GM19351 (cell line): Measurements from ENCODE around the gene SPON1.
"Not testable (repeated sequence)": the region's sequence is repeated elsewhere in the genome, so short reads cannot be mapped to it uniquely, and the experiment has no call there.

Experiments used
- ATAC-seq: cut with Tn5 transposase; IDR thresholded peaks from one replicate; pipeline ENCODE4 v1.9.1; 2021; ENCODE audit warnings: mild to moderate bottlenecking, moderate library complexity; ENCODE audit not compliant: unreplicated experiment

The SPON1 gene

GRCh38 chr11:14075118-14076078 lies 112.9 kb downstream of the SPON1 start:
- peak; percentile 49 for ATAC-seq

DNA sequence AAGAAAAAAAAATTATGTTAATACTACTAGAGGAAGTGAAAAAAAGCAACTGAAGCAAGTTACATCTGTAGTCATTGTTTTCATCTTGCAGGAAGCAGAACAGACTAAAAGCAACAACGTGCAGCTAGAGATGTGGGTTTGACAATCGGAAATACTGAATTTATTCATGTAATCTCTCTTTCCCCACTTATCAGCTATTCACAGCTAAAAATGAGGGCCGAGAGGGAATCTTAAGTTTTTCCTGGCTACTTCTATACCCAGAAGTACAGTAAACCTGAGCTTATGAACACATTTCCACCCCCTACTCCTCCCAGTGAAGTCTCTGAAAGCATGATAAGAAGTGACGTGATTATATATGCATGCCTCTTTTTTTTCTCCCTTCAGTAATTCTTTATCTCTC lies 116.5 kb downstream of the SPON1 start:
- ATAC-seq = no peak

- no peak for ATAC-seq
Observed at GRCh38 chr11:14079797-14080196, 117.3 kb downstream of the SPON1 start.

DNA sequence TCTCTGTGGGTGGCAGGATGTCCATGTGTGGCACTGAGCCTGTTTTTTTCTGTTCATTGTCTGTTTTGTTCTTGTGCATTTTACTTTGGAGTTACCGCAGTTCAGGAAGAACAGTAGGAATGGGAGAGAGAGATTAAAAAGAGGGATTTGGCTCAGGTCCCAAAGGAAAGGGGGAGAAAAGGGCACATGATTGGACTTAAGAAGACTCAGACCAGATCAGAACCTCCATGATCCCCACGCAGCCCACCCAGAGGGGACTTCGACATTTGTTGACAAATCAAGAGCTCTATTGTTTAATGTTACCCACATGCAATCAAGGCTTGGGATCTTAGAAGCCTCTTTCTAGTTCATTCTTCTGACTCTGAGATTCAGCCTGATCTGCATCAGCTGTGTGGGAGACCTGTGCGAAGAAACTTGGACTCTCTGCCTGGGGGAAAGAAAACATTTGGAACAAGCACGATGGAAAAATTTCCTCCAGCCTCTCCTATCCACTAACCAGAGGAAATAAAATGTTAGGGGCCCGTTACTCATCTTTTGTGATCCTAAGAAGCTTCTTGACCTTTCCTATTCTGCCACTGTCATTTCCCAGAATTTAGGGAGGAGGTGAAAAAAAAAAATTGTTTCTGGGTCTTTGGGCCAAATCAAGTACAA lies 119.2 kb downstream of the SPON1 start:
- ATAC-seq = no peak

- ATAC-seq = no peak
Observed at GRCh38 chr11:14082338-14082737, 119.8 kb downstream of the SPON1 start.

- not testable (repeated sequence) for ATAC-seq
Observed at GRCh38 chr11:14088861-14089260, 126.3 kb downstream of the SPON1 start.

- ATAC-seq = no peak
Observed at GRCh38 chr11:14089690-14090462, 127.4 kb downstream of the SPON1 start.

- ATAC-seq = not testable (repeated sequence)
Observed at GRCh38 chr11:14090631-14091030, 128.1 kb downstream of the SPON1 start.

DNA sequence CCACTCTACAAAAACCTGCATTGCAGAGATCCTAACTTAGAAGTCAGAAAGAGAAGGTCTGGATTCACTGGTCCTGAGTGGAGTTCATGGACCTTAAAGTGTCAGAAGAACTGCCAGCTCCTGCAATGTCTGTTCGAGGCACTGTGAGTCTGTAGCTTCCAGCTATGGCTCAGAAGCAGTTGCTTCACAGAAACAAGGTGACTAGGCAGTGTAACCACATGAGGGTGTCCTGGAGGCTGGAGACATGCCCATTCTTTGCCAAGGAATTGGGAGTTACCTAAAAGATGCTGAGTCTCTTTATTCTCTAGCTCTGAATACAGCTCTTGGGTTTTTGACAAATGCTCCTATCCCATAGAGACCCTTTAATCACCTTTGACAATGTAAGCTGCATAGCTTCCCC lies 130.5 kb downstream of the SPON1 start:
- no peak for ATAC-seq

- ATAC-seq = no peak
Observed at GRCh38 chr11:14094481-14095037, 132.0 kb downstream of the SPON1 start.

- ATAC-seq = no peak
Observed at GRCh38 chr11:14095882-14096281, 133.4 kb downstream of the SPON1 start.

DNA sequence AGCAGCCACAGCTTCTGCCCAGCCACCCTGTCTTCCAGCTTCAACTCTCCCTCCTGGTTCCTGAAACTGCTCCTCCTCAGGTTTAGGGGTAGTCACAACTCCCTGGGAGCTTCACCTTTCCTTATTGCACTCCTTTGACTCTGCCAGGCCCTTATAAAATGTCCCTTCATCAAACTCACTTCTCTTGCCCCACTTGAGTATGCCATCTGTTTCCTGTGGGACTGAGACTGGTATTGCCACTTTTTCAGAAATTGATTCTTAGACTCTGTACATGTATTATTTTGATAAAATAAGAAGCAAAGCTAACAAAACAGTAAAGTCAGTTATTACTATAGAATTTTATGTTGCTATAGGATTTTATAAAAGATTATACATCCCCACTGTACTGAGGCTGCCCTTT lies 134.1 kb downstream of the SPON1 start:
- ATAC-seq = no peak

GRCh38 chr11:14101388-14101787 lies 138.9 kb downstream of the SPON1 start:
- ATAC-seq = no peak

GRCh38 chr11:14102766-14103165 lies 140.2 kb downstream of the SPON1 start:
- no peak for ATAC-seq

GRCh38 chr11:14105446-14105845 lies 142.9 kb downstream of the SPON1 start:
- ATAC-seq = no peak

DNA sequence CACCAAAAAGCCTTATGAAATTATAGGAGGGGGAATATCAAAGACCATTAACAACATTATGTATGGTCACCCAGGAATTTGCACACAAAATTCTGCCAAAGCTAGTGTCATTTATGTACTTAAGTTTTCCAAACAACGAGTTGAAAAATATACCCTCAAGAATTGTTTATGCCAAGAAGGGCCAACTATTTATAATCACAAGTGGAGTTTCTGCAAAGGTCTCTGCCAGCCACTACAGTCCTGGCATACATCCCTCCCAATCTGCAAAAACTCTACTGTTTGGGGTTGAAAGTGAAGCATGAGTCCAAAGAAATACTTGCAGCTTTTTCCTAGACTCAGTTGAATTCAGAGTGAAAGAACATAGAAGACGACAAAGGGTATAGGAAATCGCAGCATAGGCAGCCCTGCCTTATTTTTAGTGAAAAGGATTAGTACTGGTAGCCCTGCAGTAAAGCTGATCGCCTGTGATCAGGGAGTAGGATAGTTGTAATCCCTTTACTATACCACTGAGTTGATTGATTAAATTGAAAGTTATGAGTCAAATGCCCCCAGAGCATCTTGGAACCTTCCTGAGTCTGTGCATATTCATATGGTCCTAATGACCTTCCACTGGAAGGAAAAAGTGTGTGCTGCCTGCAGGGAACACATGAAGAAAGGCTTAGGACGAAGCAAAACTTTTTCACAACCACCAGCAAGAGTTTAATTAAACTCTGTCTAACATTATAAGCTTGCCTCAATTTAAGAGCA lies 144.0 kb downstream of the SPON1 start:
- no peak for ATAC-seq

GRCh38 chr11:14107050-14107430 lies 144.5 kb downstream of the SPON1 start:
- no peak for ATAC-seq

DNA sequence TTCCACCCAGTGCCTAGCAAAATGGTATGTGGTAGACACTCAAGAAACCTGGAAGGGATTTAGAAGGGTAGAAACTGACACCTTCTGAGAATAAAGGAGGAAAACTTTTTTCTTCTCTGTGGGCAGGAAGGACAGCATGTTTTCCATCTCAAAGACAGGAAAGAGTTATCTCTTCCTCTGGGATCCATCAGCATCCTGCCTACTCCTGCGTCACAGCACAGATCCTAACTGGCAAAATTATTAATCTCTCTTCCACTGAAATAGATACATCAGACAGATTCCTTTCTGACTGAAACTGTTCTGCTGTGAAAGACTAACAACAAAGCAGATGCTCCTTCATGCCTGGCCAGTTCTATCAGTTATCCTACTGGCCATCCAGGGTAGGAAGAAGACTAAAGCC lies 147.2 kb downstream of the SPON1 start:
- ATAC-seq = no peak

DNA sequence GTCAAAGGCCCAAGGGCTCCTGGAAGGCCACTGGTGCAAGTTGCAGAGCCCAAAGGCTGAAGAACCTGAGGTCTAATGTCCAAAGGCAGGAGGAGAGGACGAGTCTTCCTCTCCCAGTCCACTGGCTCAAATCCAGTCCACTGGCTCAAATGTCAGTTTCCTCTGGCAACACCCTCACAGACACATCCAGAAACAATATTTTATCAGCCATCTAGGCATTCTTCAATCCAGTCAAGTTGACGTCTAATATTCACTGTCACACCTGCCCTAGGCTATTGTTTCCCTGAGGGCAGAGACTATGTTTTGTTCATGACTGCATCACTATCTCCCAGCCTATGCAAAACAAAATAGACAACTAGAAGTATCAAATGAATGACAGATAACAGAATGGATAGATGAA lies 148.1 kb downstream of the SPON1 start:
- no peak for ATAC-seq

GRCh38 chr11:14111496-14111895 lies 149.0 kb downstream of the SPON1 start:
- no peak for ATAC-seq
